Urothelium cell line (cell line): ENCODE data around the gene XRN1.
"Not testable (repeated sequence)": the region's sequence is repeated elsewhere in the genome, so short reads cannot be mapped to it uniquely, and the experiment has no call there.

ENCODE experiments used
- DNase-seq: peaks from one replicate; pipeline ENCODE4 v3.0.0; 2011; ENCODE audit warnings: low spot score, mixed read lengths
- FAIRE-seq: peaks from 2 replicates; lab custom pipeline; 2011; peaks lifted over from hg19 to GRCh38; lab: Jason Lieb, UNC

The XRN1 gene

DNA sequence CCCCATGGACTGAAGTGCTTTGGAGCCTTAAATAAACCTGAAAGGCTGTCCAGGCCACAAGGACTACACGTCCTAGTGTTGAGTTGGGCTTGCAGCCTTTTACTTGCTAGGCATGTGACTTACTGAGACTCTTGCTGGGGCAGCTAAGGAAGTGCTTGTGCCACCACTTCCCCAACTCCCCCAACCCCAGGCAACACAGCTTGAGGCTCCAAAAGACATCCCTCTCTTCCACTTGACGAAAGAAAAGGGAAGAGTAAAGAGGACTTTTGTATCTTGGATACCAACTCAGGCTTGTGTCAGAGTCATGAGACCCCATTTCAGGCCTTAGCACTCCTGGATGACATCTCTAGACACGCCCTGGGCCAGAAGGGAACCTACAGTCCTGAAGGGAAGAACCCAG is 109.8 kb downstream of the XRN1 start:
- DNase-seq = no peak
- FAIRE-seq = no peak

DNA sequence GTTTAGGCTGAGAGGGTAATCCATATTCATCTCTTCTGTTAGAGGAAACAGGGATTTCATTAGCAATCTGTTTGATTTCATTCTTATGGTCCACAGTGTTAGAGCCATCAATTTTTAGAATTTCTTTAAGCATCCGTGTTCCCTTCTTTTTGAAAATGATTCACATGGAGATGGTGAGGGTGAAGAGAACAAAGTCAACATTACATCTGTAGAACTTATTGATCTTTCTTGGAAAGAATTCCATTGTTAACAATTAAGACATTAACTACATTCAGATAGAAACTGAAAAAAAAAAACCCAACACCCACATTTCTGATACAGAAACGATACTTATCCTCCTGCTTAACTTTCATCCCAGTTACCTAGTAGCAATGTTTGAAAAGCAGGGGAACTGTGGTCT is 115.4 kb downstream of the XRN1 start:
- no peak for DNase-seq
- FAIRE-seq = no peak

DNA sequence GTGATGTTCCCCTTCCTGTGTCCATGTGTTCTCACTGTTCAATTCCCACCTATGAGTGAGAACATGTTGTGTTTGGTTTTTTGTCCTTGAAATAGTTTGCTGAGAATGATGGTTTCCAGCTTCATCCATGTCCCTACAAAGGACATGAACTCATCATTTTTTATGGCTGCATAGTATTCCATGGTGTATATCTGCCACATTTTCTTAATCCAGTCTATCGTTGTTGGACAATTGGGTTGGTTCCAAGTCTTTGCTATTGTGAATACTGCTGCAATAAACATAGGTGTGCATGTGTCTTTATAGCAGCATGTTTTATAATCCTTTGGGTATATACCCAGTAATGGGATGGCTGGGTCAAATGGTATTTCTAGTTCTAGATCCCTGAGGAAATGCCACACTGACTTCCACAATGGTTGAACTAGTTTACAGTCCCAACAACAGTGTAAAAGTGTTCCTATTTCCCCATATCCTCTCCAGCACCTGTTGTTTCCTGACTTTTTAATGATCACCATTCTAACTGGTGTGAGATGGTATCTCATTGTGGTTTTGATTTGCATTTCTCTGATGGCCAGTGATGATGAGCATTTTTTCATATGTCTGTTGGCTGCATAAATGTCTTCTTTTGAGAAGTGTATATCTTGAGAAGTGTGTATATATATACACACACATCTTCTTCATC is 123.4 kb downstream of the XRN1 start:
- FAIRE-seq, DNase-seq: not testable (repeated sequence)

DNA sequence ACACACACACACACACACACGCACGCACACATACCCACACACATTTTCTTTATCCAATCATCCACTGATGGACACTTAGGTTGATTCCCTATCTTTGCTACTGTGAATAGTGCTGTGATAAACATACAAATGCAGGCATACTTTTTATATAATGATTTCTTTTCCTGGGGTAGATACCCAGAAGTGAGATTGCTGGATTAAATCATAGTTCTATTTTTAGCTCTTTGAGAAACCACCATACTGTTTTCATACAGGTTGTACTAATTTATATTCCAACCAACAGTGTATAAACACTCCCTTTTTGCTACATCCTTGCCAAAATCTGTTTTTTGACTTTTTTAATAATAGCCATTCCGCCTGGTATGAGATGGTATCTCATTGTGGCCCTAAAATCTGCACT is 127.9 kb downstream of the XRN1 start:
- no peak for DNase-seq
- FAIRE-seq = no peak

DNA sequence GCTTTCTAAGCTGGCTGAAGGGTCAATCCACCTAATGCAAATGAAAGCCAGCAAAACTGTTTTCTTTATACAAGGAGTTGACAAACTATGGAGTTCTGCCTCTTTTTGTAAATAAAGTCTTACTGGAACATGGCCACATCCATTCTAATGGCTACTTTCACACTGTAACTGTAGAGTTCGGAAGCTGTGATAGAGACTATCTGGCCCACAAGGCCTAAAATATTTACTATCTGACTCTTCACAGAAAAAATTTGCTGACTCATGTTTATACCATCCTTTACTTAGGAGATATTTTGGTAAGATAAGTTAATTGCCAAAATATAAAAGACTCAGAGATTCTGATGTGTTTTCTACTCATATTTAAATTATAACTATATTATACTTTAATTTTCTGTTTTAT is 128.7 kb downstream of the XRN1 start:
- FAIRE-seq (no peak), DNase-seq (no peak)

DNA sequence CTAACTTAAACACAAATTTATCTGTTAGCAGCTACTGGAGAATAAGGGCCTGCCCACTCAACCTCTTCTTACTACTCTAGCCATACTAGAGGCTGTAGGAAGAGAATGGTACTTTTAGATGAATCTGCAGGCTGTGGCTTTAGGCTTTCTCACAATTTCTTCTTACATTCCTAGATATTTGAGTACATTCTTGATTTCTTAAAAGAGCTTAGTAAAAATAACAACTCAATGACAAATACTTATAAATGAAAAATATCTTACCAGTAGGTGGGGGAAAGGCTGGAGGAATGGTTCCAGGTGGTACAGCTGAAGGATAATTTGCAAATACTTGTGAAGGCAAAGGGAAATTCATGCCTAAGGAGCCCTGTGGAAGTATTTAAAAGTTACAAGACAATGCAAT is 129.5 kb downstream of the XRN1 start:
- DNase-seq = no peak
- FAIRE-seq = no peak

DNA sequence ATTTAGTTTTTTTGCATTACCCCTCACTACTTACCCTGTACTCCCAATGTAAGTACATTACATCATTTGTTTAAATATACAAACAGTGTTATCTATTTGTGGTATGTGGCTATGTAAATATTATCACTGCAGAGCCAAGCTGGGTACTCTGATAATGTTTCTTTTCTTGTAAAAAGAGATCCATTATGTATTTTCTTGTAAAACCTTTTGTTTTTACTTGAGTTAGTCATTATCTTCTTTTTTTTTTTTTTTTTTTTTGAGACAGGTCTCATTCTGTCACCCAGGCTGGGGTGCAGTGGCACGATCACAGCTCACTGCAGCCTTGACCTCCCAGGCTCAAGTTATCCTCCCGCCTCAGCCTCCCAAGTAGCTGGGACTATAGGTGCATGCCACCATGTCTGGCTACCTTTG is 131.9 kb downstream of the XRN1 start:
- DNase-seq, FAIRE-seq: not testable (repeated sequence)

DNA sequence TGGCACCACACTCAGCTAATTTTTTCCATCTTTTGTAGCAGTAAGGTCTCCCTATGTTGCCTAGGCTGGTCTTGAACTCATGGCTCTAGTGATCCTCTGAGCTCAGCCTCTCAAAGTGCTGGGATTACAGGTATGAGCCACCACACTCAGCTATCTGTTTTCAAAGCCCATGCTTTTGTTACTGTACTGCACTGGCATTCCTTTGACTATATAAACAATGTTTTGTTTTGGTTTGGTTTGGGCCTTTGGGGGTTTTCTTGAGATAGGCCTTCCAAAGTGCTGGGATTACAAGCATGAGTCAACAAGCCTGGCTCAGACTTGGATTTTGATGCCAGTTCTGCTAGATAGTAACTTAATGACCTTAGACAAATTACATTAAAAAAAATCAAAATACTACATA is 132.8 kb downstream of the XRN1 start:
- no peak for FAIRE-seq
- DNase-seq = no peak

DNA sequence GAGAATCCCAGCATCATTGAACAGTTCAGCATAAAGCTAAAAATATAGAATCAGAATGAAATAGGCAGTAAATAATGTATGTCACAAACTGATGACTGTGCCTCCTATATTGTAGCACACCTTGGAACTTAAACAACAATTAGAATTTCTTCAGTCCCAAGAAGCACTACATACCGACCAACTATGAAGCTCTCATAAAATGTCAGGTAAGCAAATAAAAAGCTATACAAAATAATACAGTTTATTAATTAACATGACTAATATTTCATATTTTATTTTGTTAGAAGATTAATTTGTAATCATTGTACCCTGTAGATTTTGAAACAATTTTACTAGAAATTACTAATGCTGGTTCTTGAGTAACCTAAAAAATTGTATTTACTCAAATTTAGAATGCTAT is 137.4 kb downstream of the XRN1 start:
- FAIRE-seq (no peak), DNase-seq (no peak)

DNA sequence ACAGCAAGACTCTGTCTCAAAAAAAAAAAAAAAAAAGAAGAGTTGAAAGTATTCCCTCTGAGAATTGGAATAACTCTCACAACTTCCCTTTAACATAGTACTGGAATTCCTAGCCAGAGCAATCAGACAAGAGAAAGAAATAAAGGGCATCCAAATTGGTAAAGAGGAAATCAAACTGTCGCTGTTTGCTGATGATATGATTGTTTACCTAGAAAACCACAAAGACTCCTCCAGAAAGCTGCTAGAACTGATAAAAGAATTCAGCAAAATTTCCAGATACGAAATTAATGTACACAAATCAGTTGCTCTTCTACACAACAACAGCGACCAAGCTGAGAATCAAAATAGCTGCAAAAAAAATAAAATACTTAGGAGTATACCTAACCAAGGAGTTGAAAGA is 145.0 kb downstream of the XRN1 start:
- DNase-seq, FAIRE-seq: not testable (repeated sequence)

DNA sequence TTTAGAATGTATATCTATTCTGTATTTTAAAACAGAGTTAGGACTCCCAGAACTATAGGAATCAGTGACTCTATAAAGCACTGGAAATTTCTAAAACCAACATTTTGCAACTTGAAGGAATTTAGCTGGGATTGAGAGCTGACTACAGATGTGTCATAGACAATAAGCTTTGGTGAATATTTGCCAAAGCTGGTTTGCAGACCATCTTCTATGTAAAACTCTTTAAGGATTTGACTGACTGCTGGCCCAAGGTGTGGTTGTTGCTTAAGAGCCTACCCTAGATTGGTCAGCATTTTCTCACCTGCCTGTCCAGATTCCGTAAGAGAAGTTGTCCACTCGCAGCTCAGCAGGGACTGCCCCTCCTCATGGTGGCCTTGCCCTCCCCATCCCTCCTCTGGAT is 149.2 kb downstream of the XRN1 start:
- DNase-seq (no peak), FAIRE-seq (no peak)

DNA sequence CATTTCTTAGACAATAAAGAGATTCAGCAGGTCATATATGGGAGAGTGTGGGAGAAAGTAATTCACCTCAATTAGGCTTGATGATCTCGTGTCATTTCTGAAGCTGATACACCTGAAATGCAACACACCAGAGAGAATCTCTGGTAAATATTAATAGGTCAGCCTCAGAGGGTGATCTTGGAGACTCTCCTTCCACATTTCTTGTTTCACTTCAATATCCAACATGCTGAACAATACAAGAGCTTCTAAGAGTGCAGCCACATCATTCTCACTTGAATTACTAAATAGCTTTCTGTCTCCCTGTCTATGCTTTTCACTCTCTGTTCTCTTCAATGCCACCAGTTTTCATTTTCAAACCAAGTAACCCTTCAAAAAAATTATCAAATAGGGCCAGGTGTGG is 151.3 kb downstream of the XRN1 start:
- DNase-seq (no peak), FAIRE-seq (no peak)

DNA sequence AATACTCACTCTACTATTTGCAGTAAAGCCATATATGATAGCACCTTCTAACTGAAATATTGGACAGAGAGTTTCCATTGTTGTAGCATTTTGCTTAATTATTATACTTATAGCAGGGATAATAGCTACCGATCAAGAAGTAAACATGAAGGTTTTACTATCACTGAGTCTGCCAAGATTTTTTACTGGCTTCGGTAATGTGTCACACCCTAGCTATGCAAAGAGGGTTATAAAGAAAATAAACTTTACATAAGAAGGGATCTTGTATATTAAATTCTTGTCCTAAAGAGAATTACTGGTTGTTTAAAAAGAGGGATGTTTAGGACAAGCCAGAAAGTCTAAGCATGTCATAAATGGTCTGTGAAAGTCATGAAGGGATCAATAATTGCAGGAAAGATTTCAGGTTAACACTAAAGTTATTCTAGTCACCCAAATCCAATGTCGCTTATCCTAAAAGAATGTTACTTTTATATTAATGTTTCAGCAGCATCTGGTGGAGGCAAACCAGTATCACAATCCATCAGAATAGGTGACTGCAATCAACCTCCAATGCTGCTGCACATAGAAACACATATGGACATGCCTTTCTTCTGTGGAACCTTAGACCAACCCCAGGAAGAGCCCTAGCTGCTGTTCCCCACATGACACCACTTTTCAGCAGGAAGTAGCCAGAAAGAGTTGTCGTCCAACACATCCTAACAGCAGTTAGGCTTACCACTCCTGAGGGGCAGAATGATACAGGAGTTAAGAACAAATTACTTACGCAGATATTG is 159.8 kb downstream of the XRN1 start:
- no peak for FAIRE-seq
- DNase-seq = no peak

DNA sequence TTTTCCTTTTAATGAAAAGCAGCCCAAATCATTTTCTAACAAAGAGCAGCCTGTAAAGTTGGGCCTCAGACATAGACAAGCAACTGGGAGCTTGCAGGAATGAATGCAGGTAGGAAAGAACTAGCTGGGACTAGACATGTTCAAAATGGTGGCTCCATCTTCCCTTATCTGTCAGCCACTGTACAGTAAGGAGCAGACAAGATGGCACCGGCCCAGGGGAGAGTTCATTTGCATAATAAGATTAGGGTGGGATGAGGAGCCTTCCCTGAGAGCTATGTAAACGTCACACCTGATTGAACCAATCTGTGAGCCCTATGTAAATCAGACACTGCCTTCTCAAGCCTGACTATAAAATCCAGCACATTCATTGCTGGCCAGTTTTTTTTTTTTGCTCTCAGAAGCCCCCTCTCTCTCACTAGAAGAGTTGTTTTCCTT is 162.7 kb downstream of the XRN1 start:
- FAIRE-seq (no peak), DNase-seq (no peak)

DNA sequence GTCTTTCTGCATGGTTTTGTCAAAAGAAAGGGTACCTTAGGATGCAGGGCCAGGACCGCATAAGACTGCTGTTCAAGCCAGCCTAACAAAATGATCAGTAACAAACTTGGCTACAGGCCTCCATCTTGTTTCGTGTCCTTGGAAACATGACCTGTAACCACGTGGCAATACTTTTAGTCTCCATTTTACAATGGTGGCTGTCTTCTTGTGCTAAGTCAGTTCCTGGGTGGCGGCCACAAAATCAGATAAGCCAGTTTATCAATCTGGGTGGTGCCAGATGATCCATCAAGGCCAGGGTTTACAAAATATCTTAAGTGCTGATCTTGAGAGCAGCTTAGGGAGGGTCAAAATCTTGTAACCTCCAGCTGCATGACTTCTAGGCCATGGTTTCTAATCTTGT is 165.3 kb downstream of the XRN1 start:
- DNase-seq (no peak), FAIRE-seq (no peak)

DNA sequence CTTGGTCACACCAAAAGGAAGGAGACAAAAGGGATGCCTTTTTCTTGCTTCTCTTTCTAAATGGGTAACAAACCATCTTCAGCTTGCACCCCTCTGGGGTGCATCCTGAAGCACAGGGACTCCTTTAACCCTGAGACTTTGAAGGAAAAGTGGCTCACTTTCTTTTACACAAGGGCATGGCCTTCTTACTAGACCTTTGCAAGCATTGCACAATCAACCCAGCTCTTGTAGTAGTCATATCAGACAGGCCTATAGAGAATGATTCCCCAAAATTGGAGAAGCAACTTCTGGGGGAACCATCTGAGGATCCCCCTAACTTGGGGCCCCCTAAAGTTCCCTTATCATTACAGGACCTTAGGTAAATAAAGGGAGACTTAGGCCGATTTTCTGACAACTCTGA is 166.4 kb downstream of the XRN1 start:
- FAIRE-seq (no peak), DNase-seq (no peak)

DNA sequence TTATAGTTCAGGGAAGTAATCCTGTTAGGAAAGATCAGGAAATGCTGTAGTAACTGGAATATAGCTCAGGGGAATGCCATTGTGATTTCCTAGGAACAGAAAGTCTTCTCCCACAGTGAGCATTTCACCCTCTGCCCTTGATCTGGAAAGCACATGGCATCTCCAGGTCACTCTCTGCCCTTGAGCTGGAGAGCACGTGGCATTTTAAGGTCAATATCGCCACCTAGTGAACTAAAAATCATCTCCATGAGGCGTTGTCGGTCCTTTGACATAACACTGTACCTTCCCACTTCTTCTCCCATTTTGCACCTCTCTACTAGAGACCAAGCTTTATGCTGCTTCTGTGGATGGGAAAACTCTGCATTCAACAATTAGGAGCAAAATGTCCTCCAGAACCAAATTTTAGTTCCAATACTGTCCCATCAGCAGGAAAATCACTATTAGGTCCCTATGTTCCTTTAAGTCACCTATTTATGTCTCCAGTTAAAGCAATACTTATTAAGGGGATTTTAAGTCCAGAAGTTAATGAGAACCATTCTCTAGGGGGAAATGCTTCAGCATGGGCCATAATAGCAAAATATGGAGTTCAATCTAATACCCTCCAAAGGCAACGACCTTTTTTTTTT is 167.8 kb downstream of the XRN1 start:
- FAIRE-seq (no peak), DNase-seq (peak; percentile 65)

DNA sequence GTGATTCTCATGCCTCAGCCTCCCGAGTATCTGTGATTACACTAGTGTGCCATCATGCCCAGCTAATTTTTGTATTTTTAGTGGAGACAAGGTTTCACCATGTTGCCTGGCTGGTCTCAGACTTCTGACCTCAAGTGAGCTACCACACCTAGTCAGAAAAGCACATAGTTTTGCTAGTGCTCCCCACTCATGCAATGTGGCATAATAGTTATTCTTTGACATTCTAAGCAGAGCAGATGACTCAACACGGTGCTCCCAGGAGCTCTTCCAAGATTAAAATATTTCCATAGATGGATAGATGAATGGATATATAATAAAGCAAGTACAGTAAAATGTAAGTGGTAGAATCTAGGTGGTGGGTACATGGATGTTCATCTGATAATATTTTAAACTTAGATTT is 169.4 kb downstream of the XRN1 start:
- DNase-seq (no peak), FAIRE-seq (no peak)

DNA sequence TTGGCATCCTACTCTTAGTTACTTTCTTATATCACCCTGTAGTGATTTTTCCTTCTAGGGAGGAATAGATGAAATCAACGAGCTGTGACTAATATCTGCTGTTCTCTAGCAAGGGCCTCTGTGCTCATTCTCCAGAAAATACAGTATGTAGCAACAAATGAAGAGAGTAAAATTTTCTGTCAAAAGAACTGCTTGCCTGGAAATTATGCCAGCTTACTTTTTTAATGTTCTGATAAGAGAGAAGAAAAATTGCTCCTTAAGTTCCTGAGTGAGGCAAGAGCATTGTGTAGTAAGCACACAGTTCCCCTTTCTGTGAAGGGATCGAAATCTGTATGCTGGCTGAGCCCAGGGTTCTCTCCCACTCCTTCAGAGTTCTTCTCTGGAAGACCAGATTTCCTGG is 171.1 kb downstream of the XRN1 start:
- no peak for FAIRE-seq
- no peak for DNase-seq

DNA sequence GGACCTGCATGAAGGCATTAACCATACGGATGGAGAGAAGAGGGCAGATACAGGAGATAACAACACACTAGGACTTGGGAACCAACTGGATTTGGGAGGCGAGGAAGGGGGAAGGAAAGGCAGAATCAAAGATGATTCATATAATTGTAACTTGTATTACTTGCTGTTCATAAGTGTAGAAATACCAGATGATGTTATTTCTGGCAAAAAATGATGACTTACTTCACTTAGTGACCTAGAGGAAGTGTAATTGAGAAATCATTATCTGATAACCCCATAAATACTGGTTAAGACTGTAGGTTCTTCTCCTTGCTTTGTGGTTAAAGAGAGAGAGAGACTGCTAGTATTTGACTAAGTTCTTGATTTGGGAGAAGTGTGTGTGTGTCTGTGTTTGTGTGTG is 172.0 kb downstream of the XRN1 start:
- DNase-seq (no peak), FAIRE-seq (no peak)

DNA sequence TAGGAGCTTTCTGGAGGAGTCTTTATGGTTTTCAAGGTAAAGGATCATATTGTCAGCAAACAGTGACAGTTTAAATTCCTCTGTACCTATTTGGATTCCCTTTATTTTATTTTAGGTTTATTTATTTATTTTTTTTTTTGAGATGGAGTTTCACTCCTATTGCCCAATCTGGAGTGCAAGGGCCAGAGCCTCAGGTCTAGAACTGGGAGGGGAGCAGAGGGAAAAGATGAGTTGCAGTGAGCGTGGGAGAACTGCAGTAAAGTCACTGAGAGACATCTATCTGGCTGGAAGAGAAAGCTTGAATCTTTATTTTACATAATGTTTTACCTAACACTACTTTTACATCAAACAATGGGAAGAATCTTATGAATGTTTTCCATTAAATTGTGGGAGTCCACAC is 172.9 kb downstream of the XRN1 start:
- FAIRE-seq (no peak), DNase-seq (no peak)

DNA sequence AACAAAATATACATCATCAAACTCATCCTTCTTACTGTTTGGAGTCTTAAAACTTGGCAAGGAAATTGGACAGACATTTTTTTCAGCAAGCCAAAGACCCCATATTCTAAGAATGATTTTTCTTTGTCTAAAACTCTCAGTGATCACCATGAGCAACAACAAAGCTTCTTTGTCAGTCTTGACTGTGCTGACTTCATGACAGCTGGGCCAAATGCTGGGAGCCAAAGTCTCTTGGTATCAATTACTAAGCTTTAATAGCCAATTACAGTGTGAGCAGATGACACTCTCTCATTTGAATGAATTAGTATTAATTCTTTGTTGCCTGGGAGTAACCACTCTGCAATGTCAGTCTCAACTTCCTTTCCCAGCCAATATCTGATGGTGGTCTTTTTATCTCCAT is 174.3 kb downstream of the XRN1 start:
- FAIRE-seq (no peak), DNase-seq (no peak)
